NCI-H146 (cell line): Measurements from ENCODE around the gene KATNAL2.

Experiments used
- DNase-seq: peaks from one replicate; lab custom pipeline; 2025; lab: John Stamatoyannopoulos, UW

Gene KATNAL2

GRCh38 chr18:47113796-47114540 lies 196.6 kb downstream of the KATNAL2 start:
- no peak for DNase-seq

GRCh38 chr18:47115205-47115604 lies 197.8 kb downstream of the KATNAL2 start:
- DNase-seq = no peak

DNA sequence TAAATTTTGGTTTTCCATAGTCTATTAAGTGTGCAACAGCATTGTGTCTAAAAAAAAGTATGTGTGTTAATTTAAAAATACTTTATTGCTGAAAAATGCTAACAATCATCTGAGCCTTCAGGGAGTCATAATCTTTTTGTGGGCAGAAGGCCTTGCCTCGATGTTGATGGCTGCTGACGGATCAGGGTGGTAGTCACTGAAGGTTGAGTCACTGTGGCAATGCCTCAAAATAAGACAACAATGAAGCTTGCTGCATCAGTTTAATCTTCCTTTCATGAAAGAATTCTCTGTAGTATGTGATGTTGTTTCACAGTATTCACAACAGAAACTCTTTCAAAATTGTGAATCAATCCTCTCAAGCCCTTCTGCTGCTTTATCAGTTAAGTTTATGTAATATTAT lies 201.6 kb downstream of the KATNAL2 start:
- DNase-seq = no peak

- DNase-seq = no peak
These were observed 203.0 kb downstream of the KATNAL2 start for GRCh38 chr18:47120428-47120827.

DNA sequence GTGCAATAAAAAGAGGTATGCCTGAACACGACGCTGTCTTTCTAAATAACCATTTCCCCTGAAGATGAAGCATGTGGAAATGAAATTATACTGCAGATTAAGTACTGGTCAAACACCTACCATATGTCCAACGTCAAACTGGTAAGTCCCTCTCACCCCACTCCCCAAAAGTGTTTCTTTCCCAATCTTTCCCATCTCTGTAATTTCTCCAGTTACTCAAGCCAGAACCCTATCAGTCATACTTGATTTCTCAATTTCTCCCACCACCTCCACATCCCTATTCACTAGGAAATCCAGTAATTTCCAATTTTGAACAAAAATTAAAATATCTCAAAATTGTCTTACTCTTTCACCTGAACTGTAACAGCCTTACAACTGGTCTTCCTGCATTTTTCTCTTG lies 203.7 kb downstream of the KATNAL2 start:
- no peak for DNase-seq

- DNase-seq = no peak
These were observed 223.9 kb downstream of the KATNAL2 start for GRCh38 chr18:47141289-47141688.

- no peak for DNase-seq
These were observed 225.8 kb downstream of the KATNAL2 start for GRCh38 chr18:47143153-47143552.

DNA sequence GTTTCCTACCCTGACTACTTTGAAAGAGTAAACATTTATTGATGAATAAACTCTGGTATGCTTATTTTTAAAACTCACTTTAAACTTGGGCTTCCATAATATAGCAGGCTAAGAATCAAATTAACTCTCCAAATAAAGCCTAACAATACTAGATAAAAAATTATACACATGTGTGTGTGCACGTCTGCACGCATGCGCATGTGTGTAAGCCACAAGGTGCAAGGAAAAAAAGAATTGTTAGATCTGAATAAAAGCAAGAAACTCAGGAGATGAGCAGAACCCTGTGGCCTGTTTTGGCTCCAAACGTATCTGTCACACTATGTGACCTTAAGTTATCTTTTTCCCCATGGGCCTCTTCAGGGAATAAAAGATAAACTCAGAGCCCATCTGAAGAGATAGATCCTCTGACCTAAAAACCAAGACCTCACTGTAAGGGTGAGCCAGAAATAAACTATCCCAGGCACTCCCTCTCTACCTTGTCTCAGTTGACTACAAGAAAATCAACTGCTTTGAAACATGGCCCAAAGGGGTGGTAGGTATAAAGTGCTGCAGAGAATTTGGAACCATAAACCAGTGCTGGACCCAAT lies 226.6 kb downstream of the KATNAL2 start:
- DNase-seq = no peak

DNA sequence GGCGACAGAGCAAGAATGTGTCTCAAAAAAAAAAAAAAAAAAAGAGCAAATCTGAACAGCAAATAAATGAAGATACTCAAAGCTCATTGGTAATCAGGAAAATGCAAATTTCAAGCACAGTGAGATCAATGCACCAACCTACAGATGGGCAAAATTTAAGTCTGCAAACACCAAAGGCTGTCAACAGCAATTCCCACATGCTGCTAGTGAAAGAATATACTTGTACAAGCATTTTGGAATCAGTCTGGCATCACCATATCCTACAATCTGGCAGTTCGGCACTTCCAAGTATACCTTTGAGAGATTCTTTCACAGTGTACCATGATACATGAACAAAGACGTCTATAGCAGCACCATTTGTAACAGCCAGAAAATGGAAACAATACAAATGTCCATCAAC lies 228.8 kb downstream of the KATNAL2 start:
- DNase-seq = no peak

DNA sequence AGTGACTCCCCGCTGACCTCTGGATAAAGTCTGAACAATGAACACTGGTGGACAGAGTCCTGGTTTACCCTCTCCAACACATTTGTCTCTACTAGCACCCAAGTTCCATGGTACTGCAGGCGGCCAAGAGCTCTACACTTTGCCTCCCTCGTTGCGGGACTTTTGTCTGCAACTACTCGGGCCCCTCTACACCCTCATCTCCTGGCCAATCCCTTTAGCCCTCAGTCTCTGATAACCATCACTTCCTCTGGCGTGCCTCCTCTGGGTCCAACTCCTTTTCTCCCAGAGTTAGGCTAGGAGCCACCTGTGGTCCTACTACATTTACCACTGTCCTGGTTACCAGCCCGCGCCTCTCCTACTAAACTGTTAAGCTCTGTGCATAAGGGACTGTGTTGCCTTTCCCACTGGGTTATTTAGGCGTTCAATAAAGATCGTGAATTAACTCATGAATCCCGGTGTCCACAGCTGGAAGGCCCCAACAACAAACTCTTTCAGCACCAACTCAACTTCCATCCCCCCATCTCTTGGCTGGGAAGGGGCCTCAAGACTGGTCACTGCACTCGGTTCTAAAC lies 232.1 kb downstream of the KATNAL2 start:
- DNase-seq = peak; percentile 62

DNA sequence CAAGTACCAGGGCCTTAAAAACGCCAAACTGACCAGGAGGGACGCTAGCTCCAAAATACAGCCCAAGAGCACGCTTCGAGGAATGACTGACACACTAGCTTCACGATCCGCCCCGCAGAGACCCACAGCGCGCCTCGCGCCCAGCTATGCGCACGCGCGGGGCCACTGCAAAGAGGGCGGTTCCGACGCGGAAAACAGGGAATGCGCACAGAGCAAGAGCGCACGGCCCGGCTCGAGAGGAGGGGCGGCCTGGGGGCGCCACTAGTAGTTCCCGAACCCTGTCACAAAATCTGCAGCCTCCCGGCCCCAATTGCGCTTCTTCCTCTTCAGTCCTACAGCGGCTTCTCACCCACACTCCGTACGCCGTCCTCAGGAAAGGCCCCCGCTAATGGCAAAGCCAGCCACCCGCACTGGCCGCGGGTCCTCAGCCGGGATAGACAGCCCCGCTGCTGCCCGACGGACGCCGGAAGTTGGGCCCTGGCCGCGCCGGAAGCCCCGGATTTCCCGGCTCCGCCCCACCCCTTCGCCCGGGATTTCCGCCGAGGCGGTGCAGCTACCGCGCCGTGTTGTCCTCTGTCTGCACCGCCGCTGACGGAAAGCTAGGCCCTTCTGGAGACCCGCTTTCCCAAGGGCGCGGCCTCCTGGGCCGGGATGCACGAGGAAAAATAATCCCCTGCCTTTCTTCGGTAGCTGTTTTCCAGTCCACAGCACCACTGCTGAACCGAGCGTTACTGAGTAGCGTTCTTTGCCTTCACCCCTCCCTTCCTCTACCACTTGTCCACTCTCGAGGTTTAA lies 232.8 kb downstream of the KATNAL2 start, which contains the start of gene HDHD2:
HDHD2 (minus strand) TSS at position 472 of the 795 bp plus-strand sequence. CDS start 14,061 bp downstream, outside the sequence.
- peak; percentile 92 for DNase-seq

DNA sequence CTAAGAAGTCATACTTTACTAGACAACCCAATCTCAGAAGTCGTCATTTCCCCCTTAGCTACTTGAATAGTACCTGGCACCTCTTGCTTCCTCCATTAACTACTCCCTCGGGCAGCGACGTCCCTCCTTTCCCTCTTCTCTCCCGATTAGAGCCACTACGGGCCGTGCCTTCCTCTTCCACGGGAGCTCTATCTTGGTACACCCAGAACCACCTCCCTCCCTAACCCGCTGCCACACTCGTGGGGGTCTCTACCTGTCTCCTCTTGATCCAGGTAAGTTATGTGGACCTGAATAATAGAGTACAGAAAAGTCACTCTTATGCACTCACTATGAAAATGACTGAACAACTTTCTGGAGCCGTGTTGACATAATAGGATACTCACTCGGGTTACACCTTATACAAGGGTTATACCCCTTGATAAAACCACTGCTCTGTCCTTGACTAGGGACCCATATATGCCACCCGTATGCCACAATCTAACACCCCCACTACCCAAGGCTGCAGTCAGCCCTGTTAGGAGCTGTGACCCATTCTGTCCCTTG lies 233.5 kb downstream of the KATNAL2 start:
- peak; percentile 61 for DNase-seq

GRCh38 chr18:47151439-47151838 lies 234.0 kb downstream of the KATNAL2 start:
- no peak for DNase-seq
